MM.1S (cell line): ENCODE results near the gene KIAA1217.

Experiments
- DNase-seq: peaks from one replicate; pipeline ENCODE4 v3.0.0-alpha.2; 2015
- H2AFZ ChIP-seq: fragments of 300-600 bp; sonication (generic); 2 replicates; pipeline ENCODE4 v1.6.0; 2016; ENCODE audit warnings: antibody characterized with exemption, low read length
- H3F3A ChIP-seq: fragments of 300-600 bp; sonication (generic); 2 replicates; pipeline ENCODE4 v1.6.1; 2016; ENCODE audit warnings: mild to moderate bottlenecking, antibody characterized with exemption, low read length, moderate library complexity, mixed read lengths; ENCODE audit not compliant: insufficient read depth
- H3K27ac ChIP-seq: fragments of 300-600 bp; sonication (generic); 2 replicates; pipeline ENCODE4 v1.5.1; 2016; ENCODE audit warnings: mild to moderate bottlenecking, low read length
- H3K27me3 ChIP-seq: fragments of 300-600 bp; sonication (generic); replicated peaks from 2 replicates; pipeline ENCODE4 v1.6.0; 2016; ENCODE audit warnings: low read length; ENCODE audit not compliant: insufficient read depth
- H3K36me3 ChIP-seq: fragments of 300-600 bp; sonication (generic); replicated peaks from 2 replicates; pipeline ENCODE4 v1.6.1; 2016; ENCODE audit warnings: mild to moderate bottlenecking, low read length, mixed read lengths; ENCODE audit not compliant: insufficient read depth
- H3K4me1 ChIP-seq: fragments of 300-600 bp; sonication (generic); 2 replicates; pipeline ENCODE4 v1.6.1; 2016; ENCODE audit warnings: low read length, mixed read lengths
- H3K4me2 ChIP-seq: fragments of 300-600 bp; sonication (generic); 2 replicates; pipeline ENCODE4 v1.6.0; 2016; ENCODE audit warnings: low read depth, low read length
- H3K4me3 ChIP-seq: fragments of 300-600 bp; sonication (generic); 2 replicates; pipeline ENCODE4 v1.5.1; 2016; ENCODE audit warnings: low read length, mixed read lengths
- H3K79me2 ChIP-seq: fragments of 300-600 bp; sonication (generic); 2 replicates; pipeline ENCODE4 v1.6.1; 2016; ENCODE audit warnings: mixed run types, low read length, mixed read lengths
- H3K9ac ChIP-seq: fragments of 300-600 bp; sonication (generic); 2 replicates; pipeline ENCODE4 v1.6.1; 2016; ENCODE audit warnings: low read length, mixed read lengths
- H3K9me2 ChIP-seq: fragments of 300-600 bp; sonication (generic); replicated peaks from 2 replicates; pipeline ENCODE4 v1.6.1; 2016; ENCODE audit warnings: mild to moderate bottlenecking, low read length, mixed read lengths; ENCODE audit not compliant: insufficient read depth
- H3K9me3 ChIP-seq: fragments of 300-600 bp; sonication (generic); replicated peaks from 2 replicates; pipeline ENCODE4 v1.6.1; 2016; ENCODE audit warnings: mild to moderate bottlenecking, low read length, mixed read lengths; ENCODE audit not compliant: insufficient read depth
- H4K20me1 ChIP-seq: fragments of 300-600 bp; sonication (generic); 2 replicates; pipeline ENCODE4 v1.6.1; 2016; ENCODE audit warnings: mild to moderate bottlenecking, low read length, moderate library complexity, mixed read lengths; ENCODE audit not compliant: insufficient read depth
- CTCF ChIP-seq: fragments of 300-600 bp; sonication (generic); IDR thresholded peaks from 2 replicates; pipeline ENCODE4 v1.5.1; 2016; ENCODE audit warnings: antibody characterized with exemption, low read length, mixed read lengths
- EZH2 ChIP-seq: fragments of 300-600 bp; sonication (generic); optimal IDR thresholded peaks from 2 replicates; pipeline ENCODE3; 2017; ENCODE audit warnings: low read depth, mild to moderate bottlenecking, antibody characterized with exemption, low read length, mixed read lengths
- EZH2phosphoT487 ChIP-seq: fragments of 300-600 bp; sonication (generic); IDR thresholded peaks from 2 replicates; pipeline ENCODE4 v1.6.1; 2018; ENCODE audit warnings: antibody characterized with exemption, low read length

The KIAA1217 gene

GRCh38 chr10:24180891-24181290 lies 28.0 kb upstream of the KIAA1217 start:
- Histone ChIP-seq H3K79me2 (no peaks in the 10 kb centered on the region), H2AFZ (no peak overlapping the region), H3K4me2 (no peak overlapping the region), H4K20me1 (no peaks in the 10 kb centered on the region), H3F3A (no peaks in the 10 kb centered on the region), H3K27me3 (no peaks in the 10 kb centered on the region), H3K9me2 (no peaks in the 10 kb centered on the region), H3K36me3 (no peaks in the 10 kb centered on the region), H3K9ac (no peak overlapping the region), H3K4me3 (no peak overlapping the region), H3K27ac (no peak overlapping the region), H3K9me3 (no peaks in the 10 kb centered on the region), H3K4me1 (no peaks in the 10 kb centered on the region)
- no peak for DNase-seq
- TF ChIP-seq CTCF (no peak), EZH2phosphoT487 (no peak), EZH2 (no peak)

- DNase-seq: no peak
- Histone ChIP-seq H3K79me2 (no peaks in the 10 kb centered on the region), H3K4me3 (no peak overlapping the region), H3K4me1 (no peaks in the 10 kb centered on the region), H3K9ac (no peak overlapping the region), H3F3A (no peaks in the 10 kb centered on the region), H3K27me3 (no peaks in the 10 kb centered on the region), H3K9me3 (no peaks in the 10 kb centered on the region), H3K9me2 (no peaks in the 10 kb centered on the region), H2AFZ (no peak overlapping the region), H3K27ac (no peak overlapping the region), H3K4me2 (no peak overlapping the region), H3K36me3 (no peaks in the 10 kb centered on the region), H4K20me1 (no peaks in the 10 kb centered on the region)
- no peak for TF ChIP-seq EZH2phosphoT487
- no peak for TF ChIP-seq CTCF
- no peak for TF ChIP-seq EZH2
These were observed 24.5 kb upstream of the KIAA1217 start for GRCh38 chr10:24184455-24184854.

- Histone ChIP-seq H3K9ac (no peak overlapping the region), H2AFZ (no peak overlapping the region), H3K4me1 (no peaks in the 10 kb centered on the region), H3K36me3 (no peaks in the 10 kb centered on the region), H4K20me1 (no peaks in the 10 kb centered on the region), H3K79me2 (no peaks in the 10 kb centered on the region), H3F3A (no peaks in the 10 kb centered on the region), H3K9me3 (no peaks in the 10 kb centered on the region), H3K9me2 (no peaks in the 10 kb centered on the region), H3K4me3 (no peak overlapping the region), H3K27me3 (no peaks in the 10 kb centered on the region), H3K27ac (no peak overlapping the region), H3K4me2 (no peak overlapping the region)
- no peak for DNase-seq
- TF ChIP-seq EZH2 (no peak), CTCF (no peak), EZH2phosphoT487 (no peak)
These were observed 15.6 kb upstream of the KIAA1217 start for GRCh38 chr10:24193330-24193729.

GRCh38 chr10:24197263-24197662 lies 11.7 kb upstream of the KIAA1217 start:
- no peak overlapping the region for H3K4me2 ChIP-seq
- H3K9me3 ChIP-seq: no peaks in the 10 kb centered on the region
- H4K20me1 ChIP-seq: no peaks in the 10 kb centered on the region
- no peaks in the 10 kb centered on the region for H3K9me2 ChIP-seq
- TF ChIP-seq CTCF (no peak), EZH2phosphoT487 (no peak), EZH2 (no peak)
- H3K36me3 ChIP-seq: no peaks in the 10 kb centered on the region
- no peak overlapping the region for H3K27ac ChIP-seq
- no peak for DNase-seq
- no peak overlapping the region for H3K4me3 ChIP-seq
- no peak overlapping the region for H2AFZ ChIP-seq
- no peaks in the 10 kb centered on the region for H3K4me1 ChIP-seq
- no peaks in the 10 kb centered on the region for H3F3A ChIP-seq
- no peaks in the 10 kb centered on the region for H3K79me2 ChIP-seq
- H3K27me3 ChIP-seq: no peaks in the 10 kb centered on the region
- H3K9ac ChIP-seq: no peak overlapping the region
